Stomach (tissue), 9 donors: ENCODE data around the gene PPP1R12A. TPM values are rescaled to one million over a fixed set of nuclear protein-coding genes. Genes with fewer than 3 reads are reported as not detected.
A peak's percentile ranks its signal among the peaks of the same experiment; 100 is the strongest.

Source experiments
- DNase-seq, 2 donors: peaks; one replicate each; pipeline versions ENCODE4 v3.0.0 to v3.0.0-alpha.2; 2013 to 2019
- H3K27ac ChIP-seq, 5 donors: fragments of 200-600 bp in 4 of 5; sonication (generic) in 4 of 5; one replicate each; pipeline ENCODE4 v1.5.1; 2013 to 2019; ENCODE audit warnings: mild to moderate bottlenecking in 1 of 5, moderate library complexity in 1 of 5
- H3K27me3 ChIP-seq, 3 donors: fragments of 200-600 bp; sonication (generic); one replicate each; pipeline ENCODE4 v1.5.1; 2017 to 2019; ENCODE audit warnings: mixed run types in 1 of 3
- H3K36me3 ChIP-seq, 4 donors: fragments of 200-600 bp; sonication (generic); 1 replicate in 3 of 4; 2 replicates in 1 of 4; pipeline ENCODE4 v1.5.1; 2016 to 2019
- H3K4me1 ChIP-seq, 4 donors: fragments of 200-600 bp; sonication (generic); one replicate each; pipeline ENCODE4 v1.5.1; 2016 to 2019
- H3K4me3 ChIP-seq, 4 donors: fragments of 200-600 bp; sonication (generic) in 3 of 4; one replicate each; pipeline ENCODE4 v1.5.1; 2016 to 2019; ENCODE audit warnings: mild to moderate bottlenecking in 1 of 4
- H3K9me3 ChIP-seq, 4 donors: fragments of 200-600 bp; sonication (generic); one replicate each; pipeline ENCODE4 v1.5.1; 2016 to 2019
- CTCF ChIP-seq, 7 experiments: fragments of 450-650 bp in 4 of 7; fragments of 200-600 bp in 3 of 7; sonication (generic) in 3 of 7; IDR thresholded peaks; one replicate each; pipeline ENCODE4 v1.5.1; 2016 to 2019; ENCODE audit warnings: antibody characterized with exemption in 7 of 7, control low read depth in 2 of 7, mild to moderate bottlenecking in 1 of 7
- EP300 ChIP-seq: sonication (generic); formaldehyde crosslinking; IDR thresholded peaks from one replicate; pipeline ENCODE4 v1.6.1; 2017; ENCODE audit warnings: antibody characterized with exemption
- POLR2A ChIP-seq, 4 donors: fragments of 450-650 bp; IDR thresholded peaks; one replicate each; pipeline ENCODE4 v1.6.1; 2016; ENCODE audit warnings: antibody characterized with exemption in 4 of 4, control low read depth in 2 of 4, mild to moderate bottlenecking in 1 of 4, moderate library complexity in 1 of 4
- POLR2AphosphoS5 ChIP-seq, 3 donors: sonication (generic); formaldehyde crosslinking; IDR thresholded peaks; one replicate each; pipeline ENCODE4 v1.6.1; 2016; ENCODE audit warnings: antibody characterized with exemption in 3 of 3
- WGBS, 5 donors: extraction: QIAGEN DNeasy Blood & Tissue Kit in 3 of 5; methylation state at CpG; one replicate each; pipeline versions ENCODE4 v1.1.5 to v1.1.7; 2013 to 2018; 5-methylcytosine and 5-hydroxymethylcytosine counted together
- intact Hi-C: fragments of 100-400 bp; cut with DNase I; formaldehyde crosslinking; loops from one replicate; pipeline ENCODE4 v1.15.1; 2023; ENCODE audit warnings: low total_unique reads
- polyA plus RNA-seq, 3 donors: library from polyadenylated mRNA; stranded (reverse); fragments of 200-250 nt; gene quantifications; one replicate each; pipeline ENCODE4 v1.2.3, GENCODE V29; 2013
- total RNA-seq, 5 donors: library from RNA; depleted of rRNA; stranded (reverse); fragments of >200 nt; gene quantifications; one replicate each; pipeline versions ENCODE4 v1.1.0 to v1.2.3, GENCODE V29; 2014 to 2016
- donor health status: healthy with polysubstance abuse.
- donor health status: Bipolar disorder and iron deficiency.
- donor health status: healthy.

Gene PPP1R12A
- total and polyA plus RNA-seq, 8 donors: 7.5 to 425 (median 112) TPM

GRCh38 chr12:79934281-79935020, 446 bp downstream of the PPP1R12A start:
- 0 to 1% (median 0%) methylated on average over 21 to 52 of the region's 53 CpGs for WGBS, 5 donors
- TF ChIP-seq EP300: no peak
- TF ChIP-seq POLR2AphosphoS5 (IDR thresholded peaks at IDR 0.05): no peak
- TF ChIP-seq POLR2A (IDR thresholded peaks at IDR 0.05): no peak
- no peak for TF ChIP-seq CTCF (IDR thresholded peaks at IDR 0.05)

GRCh38 chr12:79933532-79934264, 1.2 kb downstream of the PPP1R12A start:
- H3K27me3 ChIP-seq: no peaks in the 10 kb centered on the region
- no peaks in the 10 kb centered on the region for H3K9me3 ChIP-seq
- no peak for TF ChIP-seq POLR2AphosphoS5 (IDR thresholded peaks at IDR 0.05)
- TF ChIP-seq POLR2A (IDR thresholded peaks at IDR 0.05): no peak
- TF ChIP-seq EP300: no peak
- TF ChIP-seq CTCF (IDR thresholded peaks at IDR 0.05): no peak
- peak in 1 of 2 donors; percentile 62 for DNase-seq
- peak overlapping the region; percentile 77 to 90 (median 89) for H3K4me3 ChIP-seq
- peaks cover 7 to 68% (median 37%) of the 10 kb centered on the region in 4 donors for H3K4me1 ChIP-seq
- intact Hi-C loops: no loop called here
- peak overlapping the region; percentile 95 to 98 (median 98) for H3K27ac ChIP-seq
- WGBS, 5 donors: 0 to 1% (median 0%) methylated on average over 15 of the region's 15 CpGs
- no peaks in the 10 kb centered on the region for H3K36me3 ChIP-seq

More at GRCh38 chr12:79934281-79935020, 446 bp downstream of the PPP1R12A start:
- intact Hi-C loops: no loop called here
- Histone ChIP-seq H3K27me3 (no peaks in the 10 kb centered on the region), H3K4me1 (peaks cover 7 to 61% (median 35%) of the 10 kb centered on the region in 4 donors), H3K27ac (peak overlapping the region; percentile 95 to 98 (median 98)), H3K36me3 (no peaks in the 10 kb centered on the region), H3K4me3 (peak overlapping the region; percentile 77 to 90 (median 89)), H3K9me3 (no peaks in the 10 kb centered on the region)
- DNase-seq: peak; percentile 39 to 90

DNA sequence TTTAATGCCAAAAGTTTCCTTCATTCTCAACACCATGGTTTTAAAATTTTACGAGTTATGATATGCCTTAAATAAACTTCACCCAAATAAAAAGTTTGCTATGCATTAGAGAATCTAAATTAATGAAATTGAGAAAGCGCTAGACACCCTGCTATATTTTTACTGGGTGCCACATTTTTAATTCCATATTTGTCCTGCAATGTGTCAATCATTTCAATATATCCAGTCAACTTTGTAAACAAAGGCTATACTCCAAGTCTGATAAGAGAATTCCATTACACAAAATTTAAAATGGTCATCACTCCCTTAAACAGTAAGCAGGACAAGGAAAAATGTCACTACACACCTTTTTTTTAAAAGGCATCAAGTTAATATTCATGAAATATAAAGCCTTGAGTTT, 1.9 kb downstream of the PPP1R12A start:
- Histone ChIP-seq H3K27me3 (no peaks in the 10 kb centered on the region), H3K4me3 (peak overlapping the region; percentile 77 to 90 (median 89)), H3K4me1 (peaks cover 7 to 75% (median 41%) of the 10 kb centered on the region in 4 donors), H3K9me3 (no peaks in the 10 kb centered on the region), H3K36me3 (no peaks in the 10 kb centered on the region), H3K27ac (peak overlapping the region in 4 of 5 donors; percentile 95 to 98 (median 97))
- intact Hi-C loops: no loop called here
- TF ChIP-seq EP300: no peak
- no peak for TF ChIP-seq CTCF (IDR thresholded peaks at IDR 0.05)
- TF ChIP-seq POLR2AphosphoS5 (IDR thresholded peaks at IDR 0.05): no peak
- TF ChIP-seq POLR2A (IDR thresholded peaks at IDR 0.05): no peak
- DNase-seq: no peak
- 45 to 54% (median 46%) methylated on average over 2 of the region's 2 CpGs for WGBS, 5 donors

DNA sequence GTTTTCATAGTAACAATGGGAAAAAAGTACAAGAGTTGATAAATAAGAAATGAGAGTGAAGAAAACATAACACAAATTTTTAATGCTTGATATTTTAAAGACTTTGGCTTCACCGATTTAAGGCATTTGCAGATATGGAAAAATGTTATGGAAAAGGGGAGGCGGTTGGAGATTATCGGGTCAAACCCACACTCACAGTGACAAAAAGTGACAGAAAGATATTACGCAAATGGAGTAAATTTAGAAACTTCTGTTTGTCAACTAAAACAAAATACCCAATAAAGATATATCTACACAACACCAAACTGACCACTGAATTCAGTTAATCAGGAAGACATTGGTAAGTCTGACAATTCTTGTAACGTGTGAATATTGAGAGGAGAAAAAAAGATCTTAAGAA, 2.5 kb downstream of the PPP1R12A start:
- WGBS, 5 donors: 30 to 49% (median 44%) methylated on average over 5 of the region's 5 CpGs
- Histone ChIP-seq H3K9me3 (no peaks in the 10 kb centered on the region), H3K27ac (peak overlapping the region in 4 of 5 donors; percentile 28 to 98 (median 96)), H3K4me3 (peak overlapping the region; percentile 77 to 90 (median 89)), H3K36me3 (no peaks in the 10 kb centered on the region), H3K27me3 (no peaks in the 10 kb centered on the region), H3K4me1 (peaks cover 7 to 77% (median 41%) of the 10 kb centered on the region in 4 donors)
- DNase-seq: no peak
- intact Hi-C loops: no loop called here
- no peak for TF ChIP-seq CTCF (IDR thresholded peaks at IDR 0.05)
- TF ChIP-seq EP300: no peak
- TF ChIP-seq POLR2A (IDR thresholded peaks at IDR 0.05): no peak
- TF ChIP-seq POLR2AphosphoS5 (IDR thresholded peaks at IDR 0.05): no peak
